Measurements from ENCODE around the gene ARHGEF10L.

GRCh38 chr1:17674726-17675500 is 135.4 kb downstream of the ARHGEF10L start:
- TF ChIP-seq GATA2 (IDR thresholded peaks at IDR 0.05; ENCODE audit: low read depth, low read length) (no peak), GATA3 (IDR thresholded peaks at IDR 0.05; ENCODE audit: low read depth, low read length) (no peak)

Measured in SH-SY5Y (cell line).